ENCODE measurements around the gene SYNPR.

SYNPR gene

GRCh38 chr3:63652066-63652725 lies 374.1 kb downstream of the SYNPR start, which contains the start of gene SNTN:
Gene SNTN (plus strand): TSS chr3:63652675. CDS start chr3:63652688, 13 bp downstream.
- H3K27ac ChIP-seq: no peak within 1 kb of the TSS
- in situ Hi-C loops (cut with HindIII; ENCODE audit: low pct_ligation_motif_present, low sequenced_read_pairs): no loop called here
- no peak for TF ChIP-seq CTCF (IDR thresholded peaks at IDR 0.05; ENCODE audit: low read depth, low read length, missing control alignments)
- no peak for DNase-seq
- H3K36me3 ChIP-seq (replicated peaks): no peaks in the 10 kb centered on the region
- no peak within 1 kb of the TSS for H3K4me3 ChIP-seq (ENCODE audit: low read depth, low read length)
- no peaks in the 10 kb centered on the region for H3K27me3 ChIP-seq (replicated peaks)

- Histone ChIP-seq H3K27me3 (replicated peaks) (no peaks in the 10 kb centered on the region), H3K27ac (no peak overlapping the region), H3K4me3 (ENCODE audit: low read depth, low read length) (no peak overlapping the region), H3K36me3 (replicated peaks) (no peaks in the 10 kb centered on the region)
- no peak for TF ChIP-seq CTCF (IDR thresholded peaks at IDR 0.05; ENCODE audit: low read depth, low read length, missing control alignments)
- DNase-seq: peak; percentile 2
- in situ Hi-C loops (cut with HindIII; ENCODE audit: low pct_ligation_motif_present, low sequenced_read_pairs): no loop called here
Measured at GRCh38 chr3:63654211-63654610, 376.1 kb downstream of the SYNPR start.

- H3K36me3 ChIP-seq (replicated peaks): no peaks in the 10 kb centered on the region
- no peaks in the 10 kb centered on the region for H3K27me3 ChIP-seq (replicated peaks)
- TF ChIP-seq CTCF (IDR thresholded peaks at IDR 0.05; ENCODE audit: low read depth, low read length, missing control alignments): no peak
- in situ Hi-C loops (cut with HindIII; ENCODE audit: low pct_ligation_motif_present, low sequenced_read_pairs): no loop called here
- no peak overlapping the region for H3K4me3 ChIP-seq (ENCODE audit: low read depth, low read length)
- peak overlapping the region; percentile 56 for H3K27ac ChIP-seq
- peak; percentile 13 for DNase-seq
Measured at GRCh38 chr3:63654931-63655330, 376.8 kb downstream of the SYNPR start.

- in situ Hi-C loops (cut with HindIII; ENCODE audit: low pct_ligation_motif_present, low sequenced_read_pairs): no loop called here
- DNase-seq: peak; percentile 89
- TF ChIP-seq CTCF (IDR thresholded peaks at IDR 0.05; ENCODE audit: low read depth, low read length, missing control alignments): no peak
- no peak overlapping the region for H3K4me3 ChIP-seq (ENCODE audit: low read depth, low read length)
- no peaks in the 10 kb centered on the region for H3K27me3 ChIP-seq (replicated peaks)
- no peaks in the 10 kb centered on the region for H3K36me3 ChIP-seq (replicated peaks)
- peak overlapping the region; percentile 64 for H3K27ac ChIP-seq
Measured at GRCh38 chr3:63655519-63655918, 377.4 kb downstream of the SYNPR start.

GRCh38 chr3:63656786-63657185 lies 378.7 kb downstream of the SYNPR start:
- Histone ChIP-seq H3K27ac (no peak overlapping the region), H3K4me3 (ENCODE audit: low read depth, low read length) (no peak overlapping the region), H3K36me3 (replicated peaks) (no peaks in the 10 kb centered on the region), H3K27me3 (replicated peaks) (no peaks in the 10 kb centered on the region)
- in situ Hi-C loops (cut with HindIII; ENCODE audit: low pct_ligation_motif_present, low sequenced_read_pairs): no loop called here
- TF ChIP-seq CTCF (IDR thresholded peaks at IDR 0.05; ENCODE audit: low read depth, low read length, missing control alignments): no peak
- DNase-seq: peak; percentile 81

- Histone ChIP-seq H3K4me3 (ENCODE audit: low read depth, low read length) (no peak overlapping the region), H3K27ac (no peak overlapping the region), H3K36me3 (replicated peaks) (no peaks in the 10 kb centered on the region), H3K27me3 (replicated peaks) (no peaks in the 10 kb centered on the region)
- TF ChIP-seq CTCF (IDR thresholded peaks at IDR 0.05; ENCODE audit: low read depth, low read length, missing control alignments): peak; percentile 47
- in situ Hi-C loops (cut with HindIII; ENCODE audit: low pct_ligation_motif_present, low sequenced_read_pairs): no loop called here
- peak; percentile 24 for DNase-seq
Measured at GRCh38 chr3:63661242-63661641, 383.1 kb downstream of the SYNPR start.
